ENCODE results near the gene KIF13A.

DNA sequence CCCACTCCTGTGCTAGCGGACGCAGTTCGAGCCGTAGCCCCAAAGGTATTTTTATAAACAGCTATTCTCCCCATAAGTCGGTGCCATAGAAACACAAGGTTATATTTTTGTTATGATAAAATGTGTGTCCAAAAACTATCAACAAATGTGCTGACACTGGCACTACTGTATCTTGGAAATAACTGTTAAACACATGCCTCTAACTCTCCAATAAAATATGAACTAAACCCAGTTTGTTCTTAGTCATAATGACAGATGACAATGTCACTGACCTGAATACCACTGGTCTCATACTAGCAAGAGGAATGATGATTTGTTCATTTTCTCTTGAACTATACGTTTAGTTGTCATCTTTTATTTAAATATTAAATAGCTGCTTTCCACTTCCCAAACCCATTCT lies 229.3 kb downstream of the KIF13A start:
- TF ChIP-seq, protein P1, sequence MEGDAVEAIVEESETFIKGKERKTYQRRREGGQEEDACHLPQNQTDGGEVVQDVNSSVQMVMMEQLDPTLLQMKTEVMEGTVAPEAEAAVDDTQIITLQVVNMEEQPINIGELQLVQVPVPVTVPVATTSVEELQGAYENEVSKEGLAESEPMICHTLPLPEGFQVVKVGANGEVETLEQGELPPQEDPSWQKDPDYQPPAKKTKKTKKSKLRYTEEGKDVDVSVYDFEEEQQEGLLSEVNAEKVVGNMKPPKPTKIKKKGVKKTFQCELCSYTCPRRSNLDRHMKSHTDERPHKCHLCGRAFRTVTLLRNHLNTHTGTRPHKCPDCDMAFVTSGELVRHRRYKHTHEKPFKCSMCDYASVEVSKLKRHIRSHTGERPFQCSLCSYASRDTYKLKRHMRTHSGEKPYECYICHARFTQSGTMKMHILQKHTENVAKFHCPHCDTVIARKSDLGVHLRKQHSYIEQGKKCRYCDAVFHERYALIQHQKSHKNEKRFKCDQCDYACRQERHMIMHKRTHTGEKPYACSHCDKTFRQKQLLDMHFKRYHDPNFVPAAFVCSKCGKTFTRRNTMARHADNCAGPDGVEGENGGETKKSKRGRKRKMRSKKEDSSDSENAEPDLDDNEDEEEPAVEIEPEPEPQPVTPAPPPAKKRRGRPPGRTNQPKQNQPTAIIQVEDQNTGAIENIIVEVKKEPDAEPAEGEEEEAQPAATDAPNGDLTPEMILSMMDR (IDR thresholded peaks at IDR 0.05) = no peak
- TF ChIP-seq POLR2AphosphoS5 (IDR thresholded peaks at IDR 0.05) (no peak), POLR2A (IDR thresholded peaks at IDR 0.05) (no peak)

Measured in breast epithelium (tissue), 3 donors.